K562 treated with DMSO at 1 percent for 48 hours (cell line): ENCODE data around the gene PIM2. TPM values are rescaled to one million over a fixed set of nuclear protein-coding genes. Genes with fewer than 3 reads are reported as not detected.

ENCODE experiments used
- total RNA-seq: library from RNA; unstranded; fragments of 300-600 nt; gene quantifications from 2 replicates; pipeline ENCODE4 v1.2.3, GENCODE V29; 2022; ENCODE audit warnings: low replicate concordance; ENCODE audit errors: extremely low read depth

The PIM2 gene
- total RNA-seq = not detected in 2 replicates

GRCh38 chrX:48918643-48919340, at the start of gene PIM2:
Gene PIM2, minus strand, starts transcription at chrX:48919024. Its CDS starts 190 bp downstream, at chrX:48918834.

DNA sequence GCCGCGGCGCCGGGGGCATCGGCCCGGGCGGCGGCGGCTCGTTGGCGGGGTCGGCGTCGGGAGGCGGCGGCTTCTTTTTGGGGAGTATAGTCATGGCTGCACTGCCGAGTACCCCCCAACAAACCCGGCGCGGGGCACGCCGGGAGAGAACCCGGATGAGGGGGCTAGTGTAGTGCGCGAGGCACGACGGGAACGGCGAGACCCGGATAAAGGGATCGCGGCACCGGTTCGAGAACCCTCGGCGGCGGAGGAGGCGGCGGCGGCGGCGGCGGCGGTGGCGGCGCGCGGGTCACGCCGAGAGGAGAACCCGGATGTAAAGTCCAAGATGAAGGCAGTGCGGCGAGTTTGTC, 38.6 kb upstream of the PIM2 start, which contains the start of gene OTUD5:
TSS of gene OTUD5 (minus strand) at position 131 of the 350 bp plus-strand sequence. CDS start at position 94, 37 bp downstream.

DNA sequence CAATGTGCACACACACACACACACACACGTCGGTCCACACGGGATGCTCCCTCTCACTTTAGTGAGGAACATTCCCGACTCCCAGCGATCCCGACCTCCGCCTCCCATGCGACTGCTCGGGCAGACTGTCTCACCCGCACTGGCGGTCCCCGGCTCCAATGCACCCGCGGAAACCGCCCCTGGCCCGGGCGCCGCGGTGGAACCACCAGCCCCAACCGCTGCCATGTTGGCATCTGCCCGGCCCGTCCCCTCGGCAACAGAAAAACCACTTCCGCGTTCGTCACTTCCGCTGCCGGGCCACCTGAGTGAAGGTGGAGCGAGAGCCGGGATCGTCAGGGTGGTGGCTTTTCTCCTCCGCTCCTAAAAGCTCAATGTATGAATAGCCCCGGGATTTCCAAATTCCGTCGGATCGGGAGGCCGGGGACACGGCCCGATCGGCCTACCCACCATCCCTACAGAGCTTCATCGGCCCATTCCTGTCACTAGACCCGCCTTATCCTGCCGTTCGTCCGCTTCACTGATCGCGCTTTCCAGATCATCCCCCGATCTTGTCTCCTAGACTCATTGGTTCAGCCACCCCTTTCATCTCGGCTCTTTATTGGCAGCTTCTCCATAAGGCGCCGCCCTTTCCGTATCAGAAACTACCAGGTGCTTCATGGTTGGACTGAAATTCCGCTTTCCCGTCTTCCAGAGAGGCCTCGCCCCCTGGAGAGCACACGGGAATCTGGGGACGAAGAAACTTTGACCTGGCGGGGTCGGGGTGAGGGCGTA, 7.2 kb downstream of the PIM2 start, which contains the start of gene SLC35A2:
TSS of gene SLC35A2 (minus strand) at position 235 of the 771 bp plus-strand sequence. CDS start at position 225, 10 bp downstream.

DNA sequence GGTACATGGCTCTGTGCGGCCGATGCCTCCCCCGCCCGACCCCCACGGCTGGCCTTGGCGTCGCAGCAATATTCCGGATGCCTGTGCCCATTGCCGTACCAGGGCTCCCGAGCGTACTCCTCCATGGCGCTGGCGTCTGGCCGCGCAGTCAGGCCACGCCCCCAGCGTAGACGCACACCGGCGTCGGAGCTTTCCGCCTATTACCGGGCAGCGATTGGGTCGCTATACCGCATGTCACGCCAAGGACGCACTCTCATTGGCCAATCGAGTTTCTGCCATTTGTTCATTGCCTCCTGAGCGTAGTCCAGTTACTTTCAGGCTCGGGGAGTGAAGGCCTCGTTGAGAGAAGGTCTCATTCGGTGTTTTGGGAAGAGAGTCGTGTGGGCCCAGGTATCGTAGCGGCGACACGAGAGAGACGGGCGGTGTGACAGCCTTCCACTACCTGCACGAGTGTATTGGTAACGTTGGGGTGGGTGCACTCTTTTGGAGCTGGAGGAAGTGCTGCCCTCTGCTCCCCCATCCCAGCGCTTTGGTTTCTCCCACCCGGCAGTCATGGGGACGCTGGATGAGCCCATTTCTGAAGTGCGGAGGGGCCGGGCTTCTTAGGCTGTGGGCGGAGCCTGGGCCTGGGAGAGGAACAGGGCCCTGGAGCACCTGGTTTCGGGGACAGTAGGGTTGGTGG, 21.1 kb downstream of the PIM2 start, which contains the start of the genes PQBP1 and TIMM17B:
TSS of gene PQBP1 (plus strand) at position 306 of the 682 bp plus-strand sequence. CDS start 580 bp downstream, outside the sequence.
TSS of gene TIMM17B (minus strand) at position 144 of the 682 bp plus-strand sequence. CDS start at position 125, 19 bp downstream.

Other genes starting within 250 kb of the PIM2 start
- not detected in 2 replicates for gene WAS, start 235.2 kb downstream of the PIM2 start, total RNA-seq
- not detected in 2 replicates for gene SUV39H1, start 222.3 kb downstream of the PIM2 start, total RNA-seq
- not detected in 2 replicates for gene GLOD5, start 157.3 kb downstream of the PIM2 start, total RNA-seq
- not detected in 2 replicates for gene GATA1, start 132.4 kb downstream of the PIM2 start, total RNA-seq
- gene HDAC6, start 117.0 kb downstream of the PIM2 start, total RNA-seq = not detected in 2 replicates
- gene ERAS, start 92.5 kb downstream of the PIM2 start, total RNA-seq = not detected in 2 replicates
- gene PCSK1N, start 83.4 kb downstream of the PIM2 start, total RNA-seq = not detected in 2 replicates
- not detected in 2 replicates for gene TIMM17B, start 21.3 kb downstream of the PIM2 start, total RNA-seq
- gene PQBP1, start 21.1 kb downstream of the PIM2 start, total RNA-seq = 606 TPM in 1 of 2 replicates, not detected in the other
- gene SLC35A2, start 7.4 kb downstream of the PIM2 start, total RNA-seq = not detected in 2 replicates
- not detected in 2 replicates for gene OTUD5, start 38.6 kb upstream of the PIM2 start, total RNA-seq
- not detected in 2 replicates for gene KCND1, start 52.8 kb upstream of the PIM2 start, total RNA-seq
- gene GRIPAP1, start 83.2 kb upstream of the PIM2 start, total RNA-seq = not detected in 2 replicates
- gene TFE3, start 124.3 kb upstream of the PIM2 start, total RNA-seq = not detected in 2 replicates
- gene CCDC120, start 140.0 kb upstream of the PIM2 start, total RNA-seq = not detected in 2 replicates
- not detected in 2 replicates for gene PRAF2, start 155.0 kb upstream of the PIM2 start, total RNA-seq
- not detected in 2 replicates for gene WDR45, start 160.9 kb upstream of the PIM2 start, total RNA-seq
- gene GPKOW, start 204.7 kb upstream of the PIM2 start, total RNA-seq = not detected in 2 replicates
- not detected in 2 replicates for gene MAGIX, start 243.7 kb upstream of the PIM2 start, total RNA-seq